GM19324 (cell line): ENCODE results near the gene INPP5A.

Experiments used
- ATAC-seq: cut with Tn5 transposase; IDR thresholded peaks from one replicate; pipeline ENCODE4 v1.9.1; 2021; ENCODE audit warnings: mild to moderate bottlenecking, moderate library complexity; ENCODE audit not compliant: unreplicated experiment, low FRiP score

INPP5A gene

DNA sequence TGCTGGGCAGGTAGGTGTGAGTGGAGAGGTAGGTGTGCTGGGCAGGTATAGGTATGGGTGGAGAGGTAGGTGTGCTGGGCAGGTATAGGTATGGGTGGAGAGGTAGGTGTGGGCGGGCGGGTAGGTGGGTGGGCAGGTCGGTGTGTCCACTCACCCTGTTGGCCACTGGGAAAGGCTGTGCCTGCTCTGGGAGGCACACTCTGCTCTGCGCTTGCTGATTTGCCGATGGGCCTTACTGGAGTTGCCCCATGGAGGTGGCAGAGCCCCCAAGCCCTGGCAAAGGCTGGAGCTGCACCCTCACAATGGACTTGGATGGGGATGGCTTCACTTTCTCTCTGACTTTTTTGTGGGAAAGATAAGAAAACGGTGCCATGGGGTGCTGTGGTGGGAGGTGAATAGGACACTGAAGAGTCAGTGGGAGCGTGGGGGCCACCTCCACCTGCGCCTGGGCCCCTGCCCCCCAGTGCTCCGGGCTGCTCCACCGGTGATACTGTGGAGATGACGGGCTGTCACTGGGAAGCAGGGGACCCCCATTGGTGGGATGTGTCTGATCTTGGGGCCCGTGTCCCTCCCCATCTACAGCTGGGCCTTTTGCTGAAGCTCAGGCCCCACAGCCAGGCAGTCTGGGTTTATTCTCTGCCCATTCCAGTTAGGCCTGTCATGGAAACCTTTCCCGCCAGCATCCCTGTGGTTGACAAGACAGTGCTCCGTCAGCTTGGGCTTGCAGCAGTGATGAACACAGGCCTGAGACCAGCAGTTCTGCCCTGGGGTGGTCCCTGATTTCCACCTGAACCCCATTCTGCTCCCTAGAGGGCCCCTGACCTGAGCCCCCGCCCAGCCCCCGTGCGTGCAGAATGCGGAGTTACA, 173.4 kb downstream of the INPP5A start:
- no peak for ATAC-seq

DNA sequence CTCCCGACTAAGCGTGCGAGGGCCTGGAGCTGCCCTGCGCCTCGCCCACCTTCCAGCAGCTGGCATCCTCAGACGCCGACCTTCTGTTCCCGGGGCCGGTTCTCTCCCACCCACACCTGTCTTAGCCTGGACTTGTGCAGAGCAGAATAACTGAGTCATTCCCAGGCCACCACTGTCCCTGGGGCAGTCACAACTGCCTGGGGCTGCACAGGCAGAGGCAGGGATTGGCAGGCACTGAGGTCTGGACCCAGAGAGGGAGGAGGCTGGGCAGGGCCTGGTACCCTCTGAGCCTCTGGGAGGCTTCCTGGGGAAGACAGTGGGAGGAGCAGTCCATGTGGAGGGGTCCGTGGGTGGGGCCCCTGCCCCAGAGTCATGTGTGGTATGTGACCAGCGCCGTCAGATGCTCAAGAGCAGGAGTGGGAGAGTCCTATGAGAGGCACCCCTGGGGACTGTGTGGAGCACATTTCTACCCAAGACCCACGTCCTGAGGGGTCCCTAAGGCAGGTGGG, 174.1 kb downstream of the INPP5A start:
- ATAC-seq: no peak

DNA sequence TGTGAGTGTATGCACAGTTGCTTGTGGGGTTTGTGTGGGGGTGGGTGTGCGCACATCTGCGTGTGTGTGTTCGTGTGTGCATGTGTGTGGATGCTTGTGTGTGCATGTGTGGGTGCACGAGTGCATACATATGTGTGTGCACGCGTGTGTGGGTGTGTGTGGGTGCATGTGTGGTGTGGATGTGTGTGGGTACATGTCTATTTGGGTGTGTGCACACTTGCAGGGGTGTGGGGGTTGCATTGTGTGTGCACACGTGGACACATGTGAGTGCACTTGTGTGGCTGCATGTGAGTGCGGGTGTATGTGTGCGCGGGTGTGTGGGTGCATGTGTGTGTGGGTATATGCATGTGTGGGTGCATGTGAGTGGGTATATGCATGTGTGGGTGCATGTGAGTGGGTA, 174.7 kb downstream of the INPP5A start:
- ATAC-seq: no peak

DNA sequence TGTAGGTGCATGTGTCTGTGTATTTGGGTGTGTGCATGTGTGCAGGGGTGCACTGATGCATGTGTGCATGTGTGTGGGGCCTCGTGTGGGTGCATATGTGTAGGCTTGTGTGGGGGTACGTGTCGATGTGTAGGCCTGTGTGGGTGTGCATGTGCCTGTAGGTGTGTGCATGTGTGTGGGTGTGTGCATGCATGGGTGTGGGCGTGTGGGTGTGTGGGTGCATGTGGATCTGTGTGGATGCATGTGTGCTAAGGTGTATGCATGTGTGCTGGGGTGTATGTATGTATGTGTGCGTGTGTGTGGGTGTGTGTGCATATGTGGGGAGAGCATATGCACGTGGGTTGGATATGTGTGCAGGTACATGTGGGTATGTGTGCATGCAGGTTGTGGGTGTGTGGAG, 175.2 kb downstream of the INPP5A start:
- no peak for ATAC-seq

DNA sequence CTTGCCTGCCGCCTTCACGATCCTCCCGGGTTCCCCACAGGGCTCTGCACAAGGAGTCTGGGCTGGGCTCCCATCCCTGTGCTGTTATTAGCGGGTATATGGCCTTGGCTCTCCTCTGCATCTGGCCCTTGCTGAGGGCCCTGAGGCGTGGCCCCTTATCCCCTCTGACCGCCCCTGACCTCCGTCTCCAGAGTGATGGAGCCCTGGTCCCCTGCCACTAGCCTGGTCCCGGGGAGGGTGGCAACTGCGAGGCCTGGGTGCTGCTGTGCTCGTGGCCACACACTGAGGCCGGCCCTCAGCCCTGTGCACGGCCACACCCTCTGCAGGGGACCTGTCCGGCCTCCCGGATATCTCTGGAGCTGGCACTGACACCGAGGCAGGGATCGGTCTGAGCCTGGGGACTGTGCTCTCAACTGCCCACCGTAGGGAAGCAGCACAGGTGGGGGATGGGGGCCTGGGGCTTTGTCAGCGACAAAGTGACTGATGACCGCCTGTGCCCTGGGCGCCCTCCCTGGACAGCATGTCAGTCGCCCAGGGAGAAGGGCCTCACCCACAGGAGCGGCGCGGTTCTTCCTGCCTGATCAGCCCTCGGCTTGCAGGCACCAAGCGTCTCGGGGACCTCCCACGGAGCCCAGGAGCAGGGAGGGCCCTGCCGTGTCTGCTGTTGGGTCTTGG, 176.0 kb downstream of the INPP5A start:
- ATAC-seq: no peak

DNA sequence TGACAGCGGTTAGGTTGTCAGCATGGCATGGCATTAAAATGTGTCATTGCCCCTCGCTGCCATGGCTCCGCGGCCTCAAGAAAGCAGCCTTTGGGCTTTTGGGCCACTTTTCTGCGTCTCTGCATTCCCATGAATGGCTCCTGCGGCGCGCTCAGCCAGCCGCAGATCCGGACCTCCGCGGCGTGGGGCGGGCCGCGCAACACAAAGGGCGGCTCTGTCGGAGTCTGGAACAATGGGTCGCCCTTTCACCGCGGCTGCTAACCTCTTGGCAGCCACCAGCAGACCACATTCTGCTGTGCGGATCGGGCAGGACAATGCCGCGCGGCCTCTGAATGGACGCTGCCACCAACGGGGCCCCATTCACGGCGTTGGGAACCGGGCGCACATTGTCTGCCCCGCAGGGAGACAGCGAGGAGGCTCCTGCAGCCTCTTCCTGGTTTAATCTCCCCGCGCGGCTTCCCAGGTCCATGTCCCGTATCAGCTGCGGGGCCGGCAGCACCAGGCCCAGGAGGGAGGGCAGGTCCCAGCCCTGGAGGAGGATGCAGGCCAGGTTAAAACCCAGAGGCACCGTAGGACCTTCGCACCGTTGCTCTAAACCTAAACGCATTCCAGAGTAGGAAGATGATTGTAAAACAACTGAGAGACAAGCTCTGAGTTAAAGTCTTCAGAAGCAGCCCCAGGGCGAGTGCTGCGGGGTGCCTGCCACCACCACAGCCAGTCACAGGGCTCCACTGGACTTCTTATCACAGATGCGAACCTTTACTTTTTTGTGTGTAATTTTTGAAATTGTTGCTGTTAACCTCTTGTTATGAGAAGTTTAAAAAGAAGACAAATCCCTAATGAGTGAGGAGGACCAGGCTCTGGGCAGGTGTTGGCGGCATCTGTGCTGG, 176.8 kb downstream of the INPP5A start:
- ATAC-seq: no peak

DNA sequence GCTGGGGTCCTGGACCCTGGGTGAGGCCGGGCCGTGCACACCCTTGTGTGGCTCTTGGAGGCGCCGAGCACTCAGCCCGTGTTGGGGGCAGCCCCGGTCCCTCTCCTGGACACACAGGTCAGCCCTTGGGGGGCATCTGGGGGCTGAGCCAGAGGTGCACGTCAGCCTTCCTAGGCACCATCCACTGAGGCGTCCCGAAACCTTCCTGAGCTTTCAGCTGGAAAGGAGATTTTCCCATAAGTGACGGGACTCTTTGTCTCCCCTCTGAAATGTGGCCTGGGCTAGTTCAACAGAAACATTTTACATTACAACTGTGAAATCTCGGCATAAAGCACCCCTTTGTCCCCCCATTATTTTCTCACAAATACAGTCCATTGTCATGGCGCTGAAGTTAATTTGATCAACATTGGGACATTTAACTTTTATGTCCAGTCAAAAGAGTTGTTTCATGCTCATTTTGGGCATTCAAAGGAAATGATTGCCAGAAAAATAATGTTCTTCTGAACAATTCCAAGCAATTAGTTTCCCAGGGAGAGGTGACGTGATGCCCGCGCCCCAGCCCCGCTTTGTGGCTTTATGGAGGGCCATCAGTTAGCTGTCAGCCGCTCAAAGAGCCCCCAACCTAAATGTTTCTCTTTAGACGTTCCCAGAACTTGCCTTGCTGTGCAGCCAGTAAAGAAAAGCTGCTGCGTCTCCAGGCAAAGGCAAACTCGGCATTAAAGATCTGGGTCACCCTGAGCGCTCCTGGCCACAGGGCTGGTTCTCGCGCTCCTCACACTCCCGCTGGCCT, 177.6 kb downstream of the INPP5A start:
- ATAC-seq: no peak

DNA sequence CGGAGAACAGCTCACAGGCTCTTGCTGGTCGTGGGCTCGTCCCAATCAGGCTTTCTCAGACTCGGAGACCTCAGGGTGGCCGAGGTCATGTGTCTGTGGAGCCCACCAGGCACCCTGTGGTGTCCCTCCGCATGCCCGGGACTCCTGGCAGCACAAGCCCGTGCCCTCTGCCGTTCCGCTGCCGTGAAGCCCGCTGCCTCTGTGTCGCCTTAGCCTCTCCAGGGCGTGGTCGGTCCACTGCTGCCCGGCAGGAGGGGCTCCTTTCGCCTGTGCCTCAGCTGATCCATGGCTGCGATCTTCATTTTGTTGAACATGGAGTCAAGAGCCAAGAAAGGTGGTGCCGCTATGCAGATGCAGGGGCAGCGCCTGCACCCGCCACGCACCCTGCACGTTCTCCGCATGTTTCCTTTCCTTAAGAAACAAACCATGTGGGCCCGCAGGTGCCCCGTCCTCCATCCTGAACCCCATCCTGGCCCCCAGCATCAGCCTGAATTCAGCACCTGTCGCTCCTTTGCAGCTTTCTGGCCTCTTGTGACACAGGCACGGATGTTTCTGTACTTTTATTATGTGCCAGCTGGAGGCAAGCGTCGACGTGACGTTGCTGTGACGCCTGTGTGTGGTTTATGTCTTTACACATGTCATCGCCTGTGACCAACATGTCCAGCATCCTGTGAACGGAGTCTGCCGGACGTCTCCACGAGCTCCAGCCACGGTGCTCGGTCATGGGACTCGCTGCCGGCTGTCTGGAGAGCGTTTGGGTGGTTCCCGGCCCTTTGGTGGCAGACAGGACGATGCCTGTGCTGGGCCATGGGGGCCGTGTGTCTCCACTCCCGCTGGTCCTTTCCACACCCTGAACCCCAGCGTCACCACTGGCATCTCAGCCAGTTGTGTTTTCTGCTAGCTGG, 178.4 kb downstream of the INPP5A start:
- no peak for ATAC-seq

DNA sequence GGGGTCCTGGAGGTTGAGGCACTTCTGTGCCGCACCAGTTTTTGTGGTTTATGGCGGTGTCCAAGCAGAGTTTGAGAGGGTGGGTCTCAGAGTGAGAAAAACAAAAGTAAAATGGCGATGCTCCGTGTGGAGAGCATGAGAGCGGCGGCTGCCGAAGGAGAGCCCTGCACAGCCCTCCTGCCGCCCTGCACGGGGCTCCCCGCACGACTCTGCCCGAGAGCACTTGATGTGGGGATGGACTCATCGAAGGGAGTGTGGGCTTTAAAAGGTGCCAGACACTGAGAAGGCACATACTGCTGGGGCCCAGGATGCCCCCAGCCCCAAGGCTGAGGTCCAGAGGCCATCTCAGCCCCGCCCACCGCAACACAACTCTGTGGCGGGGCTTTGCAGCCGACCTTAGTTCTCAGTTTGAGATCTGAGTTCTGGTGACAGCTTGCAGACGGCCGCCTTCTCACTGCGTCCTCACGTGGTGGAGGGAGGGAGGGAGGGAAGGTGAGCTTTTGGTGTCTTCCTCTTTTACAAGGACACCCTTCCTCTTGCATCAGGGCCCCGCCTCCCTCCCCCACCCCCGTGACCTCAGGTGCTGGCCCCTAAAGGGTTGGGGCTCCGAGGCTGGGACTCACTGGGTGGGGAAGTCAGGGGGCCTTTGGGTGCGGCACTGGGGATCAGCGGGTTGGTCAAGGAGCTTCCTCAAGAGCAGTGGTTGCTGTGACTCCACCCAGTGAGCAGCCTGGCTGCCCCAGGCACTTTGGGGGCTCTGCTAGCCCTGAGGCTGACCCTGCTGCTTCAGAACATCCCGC, 179.3 kb downstream of the INPP5A start:
- no peak for ATAC-seq

DNA sequence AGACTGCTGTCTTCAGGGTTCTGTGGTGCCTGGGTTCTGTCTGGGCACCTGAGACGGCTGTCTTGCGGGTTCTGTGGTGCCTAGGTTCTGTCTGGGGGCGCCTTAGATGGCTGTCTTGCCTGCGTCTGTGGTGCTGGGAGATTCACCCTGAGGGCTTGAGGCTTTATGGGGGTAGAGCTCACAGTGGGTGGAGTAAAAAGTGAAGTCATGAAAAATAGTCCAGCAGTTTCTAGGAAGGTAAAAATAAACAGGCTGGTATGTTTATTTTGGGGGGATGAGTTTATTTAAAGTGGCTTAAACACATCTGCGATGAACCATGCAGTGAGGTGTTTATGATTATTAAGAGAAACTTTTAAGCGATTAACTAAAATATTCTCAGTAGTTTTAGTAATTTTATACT, 184.1 kb downstream of the INPP5A start:
- ATAC-seq: no peak

DNA sequence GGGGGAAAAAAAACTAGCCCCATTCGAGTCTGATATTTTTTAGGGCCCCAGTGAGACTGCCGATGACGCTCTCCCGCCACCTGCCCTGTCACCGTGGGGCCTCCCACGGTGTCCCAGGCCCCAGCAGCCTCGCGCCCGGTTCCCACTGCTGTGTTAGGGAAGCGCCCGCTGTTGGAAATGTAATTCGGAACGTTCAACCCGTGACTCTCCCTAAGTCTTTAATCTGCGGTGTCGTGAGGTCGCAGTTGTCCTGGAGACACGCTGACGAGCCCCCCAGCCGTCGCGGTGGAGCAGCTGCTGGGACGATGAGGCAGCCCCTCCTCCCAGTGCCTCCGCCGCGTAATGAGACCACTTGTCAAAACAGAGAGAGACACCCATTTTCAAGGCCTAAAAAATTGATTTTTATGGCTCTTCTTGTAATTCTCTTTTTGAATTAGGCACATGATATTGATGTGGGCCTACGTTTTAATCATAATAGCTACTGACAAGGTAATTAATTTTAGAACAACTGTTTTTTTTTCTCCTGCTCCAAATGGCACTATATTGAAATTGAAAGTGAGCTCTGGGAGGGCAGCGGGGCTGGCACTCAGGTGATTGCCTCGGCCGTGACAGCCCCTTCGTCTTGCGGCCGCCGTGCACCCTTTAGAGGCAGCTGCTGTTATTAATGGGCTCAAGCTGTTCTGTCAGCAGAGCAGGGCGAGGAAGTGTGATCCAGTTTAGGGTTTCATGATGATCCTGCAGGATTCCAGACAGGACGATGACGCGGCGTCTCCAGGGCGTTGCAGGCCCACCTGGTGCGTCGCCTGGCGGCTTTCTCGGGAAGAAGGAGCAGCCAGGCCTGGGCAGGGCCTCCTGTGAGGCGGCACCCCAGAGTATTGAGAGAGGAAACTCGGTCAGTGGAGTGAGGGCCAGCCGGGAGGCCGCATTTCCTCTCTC, 185.1 kb downstream of the INPP5A start:
- ATAC-seq: no peak

DNA sequence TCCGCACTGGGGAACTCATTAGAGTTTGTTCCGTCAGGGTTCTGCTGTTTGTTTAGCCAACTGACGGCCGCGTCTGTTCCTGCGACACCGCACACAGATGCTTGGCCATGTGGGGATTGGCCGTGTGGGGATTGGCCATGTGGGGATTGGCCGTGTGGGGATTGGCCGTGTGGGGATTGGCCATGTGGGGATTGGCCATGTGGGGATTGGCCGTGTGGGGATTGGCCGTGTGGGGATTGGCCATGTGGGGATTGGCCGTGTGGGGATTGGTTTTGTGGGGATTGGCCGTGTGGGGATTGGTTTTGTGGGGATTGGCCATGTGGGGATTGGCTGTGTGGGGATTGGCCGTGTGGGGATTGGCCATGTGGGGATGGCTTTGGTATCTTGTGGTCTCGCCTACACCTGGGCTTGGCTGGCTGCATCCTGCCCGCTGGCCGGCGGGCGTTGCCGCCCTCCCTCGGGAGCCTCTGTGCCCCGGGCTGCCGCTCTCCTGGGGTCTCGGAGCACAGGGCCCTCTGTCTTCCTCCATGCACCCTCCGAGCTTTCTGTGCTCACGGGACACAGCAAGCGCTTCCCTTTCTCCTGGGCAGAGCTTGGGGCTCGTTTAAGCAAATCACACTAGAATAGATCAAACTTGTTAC, 185.9 kb downstream of the INPP5A start:
- no peak for ATAC-seq

DNA sequence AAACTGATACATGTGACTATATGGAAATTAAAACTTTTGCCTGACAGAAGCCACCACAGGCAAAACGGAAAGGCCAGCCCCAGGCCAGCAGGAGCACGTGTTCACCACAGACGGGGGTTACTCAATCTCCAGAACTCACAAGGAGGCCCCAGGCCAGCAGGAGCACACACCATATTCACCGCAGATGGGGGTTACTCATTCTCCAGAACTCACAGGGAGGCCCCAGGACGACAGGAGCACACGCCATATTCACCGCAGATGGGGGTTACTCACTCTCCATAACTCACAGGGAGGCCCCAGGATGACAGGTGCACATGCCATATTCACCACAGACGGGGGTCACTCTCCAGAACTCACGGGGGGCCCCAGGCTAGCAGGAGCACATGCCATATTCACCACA, 186.9 kb downstream of the INPP5A start:
- ATAC-seq: no peak

DNA sequence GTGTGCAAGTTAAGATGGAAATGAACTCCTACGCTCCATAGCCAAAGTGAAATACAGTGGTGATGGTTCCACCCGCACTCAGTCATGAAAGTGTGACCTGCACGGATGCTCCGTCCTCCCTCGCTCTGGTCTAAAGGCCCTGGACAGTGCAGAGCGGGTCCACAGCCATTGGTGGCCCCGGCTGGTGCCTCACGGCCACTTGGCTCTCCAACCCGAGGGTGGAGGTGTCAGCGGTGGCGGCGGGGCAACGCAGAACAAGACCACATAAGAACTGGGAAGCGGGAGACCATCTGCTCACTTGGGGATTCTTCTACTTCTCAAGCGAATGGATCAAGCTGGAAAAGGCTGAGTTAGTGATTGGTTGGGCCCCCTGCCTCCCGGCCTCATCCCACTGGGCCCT, 187.6 kb downstream of the INPP5A start:
- ATAC-seq: no peak

DNA sequence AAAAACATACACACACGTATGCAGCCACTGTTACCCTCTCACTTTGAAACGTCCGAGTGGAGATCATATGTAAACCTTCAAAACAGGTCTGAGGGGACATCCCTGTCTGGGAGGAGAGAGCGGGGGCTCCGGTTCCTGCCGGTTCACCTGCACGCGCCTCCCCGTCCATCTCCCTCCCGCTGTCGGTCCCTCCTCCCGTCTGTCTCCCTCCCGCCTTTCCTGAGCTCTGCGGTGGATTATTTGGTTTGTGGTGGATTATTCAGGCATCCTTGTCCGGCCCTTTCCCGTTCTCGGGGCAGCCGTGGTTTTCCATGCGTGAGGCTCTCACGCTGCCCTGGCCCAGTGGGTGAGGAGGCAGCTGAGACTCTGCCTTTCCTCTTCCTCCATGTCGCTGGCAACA, 188.6 kb downstream of the INPP5A start:
- no peak for ATAC-seq

DNA sequence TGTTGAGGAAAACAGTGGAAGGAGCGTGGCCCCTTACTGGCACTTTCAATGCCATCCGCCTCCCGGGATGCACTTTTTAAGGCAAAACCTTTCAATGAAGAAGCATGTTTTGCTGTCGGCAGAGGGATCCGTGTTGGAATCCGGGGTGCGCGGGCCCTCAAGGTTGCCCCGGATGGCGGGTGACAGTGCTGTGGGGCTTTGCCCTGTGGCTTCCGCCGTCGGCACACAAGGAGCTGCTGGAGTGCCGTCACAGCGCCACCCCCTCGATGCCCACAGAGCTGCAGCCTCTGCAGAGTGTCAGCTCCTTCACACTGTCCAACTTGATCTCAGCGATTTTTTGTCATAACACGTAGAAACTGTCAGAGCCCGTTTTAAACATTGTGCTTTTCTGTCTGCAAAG, 189.4 kb downstream of the INPP5A start:
- no peak for ATAC-seq

DNA sequence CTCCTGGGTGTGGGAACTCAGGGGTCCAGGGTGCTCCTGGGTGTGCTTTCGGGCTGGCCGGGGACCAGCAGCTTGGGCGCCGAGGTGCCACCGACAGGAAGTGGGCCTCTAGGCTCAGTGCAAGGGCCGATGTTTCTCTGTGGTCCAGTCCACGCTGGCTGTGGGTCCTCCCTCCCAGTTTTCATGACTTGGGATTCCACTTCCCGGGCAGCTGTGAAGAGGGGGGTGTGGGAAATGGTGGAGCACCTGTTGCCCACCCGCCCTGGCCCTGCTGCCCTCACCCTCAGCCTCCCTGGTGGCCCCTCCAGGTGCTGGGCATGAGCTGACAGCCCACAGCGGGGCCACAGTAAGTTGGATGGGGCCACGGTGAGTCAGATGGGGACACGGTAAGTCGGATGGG, 189.8 kb downstream of the INPP5A start:
- ATAC-seq: no peak
